Suprapubic skin (tissue), 4 donors: ENCODE data around the gene ZMAT3. TPM values are rescaled to one million over a fixed set of nuclear protein-coding genes. Genes with fewer than 3 reads are reported as not detected.

Experiments
- DNase-seq, 2 donors: peaks; one replicate each; pipeline ENCODE4 v3.0.0-alpha.2; 2019; ENCODE audit warnings: low spot score in 2 of 2
- H3K27ac ChIP-seq: fragments of 200-600 bp; sonication (generic); one replicate; pipeline ENCODE4 v1.5.1; 2019
- H3K27me3 ChIP-seq: fragments of 200-600 bp; sonication (generic); one replicate; pipeline ENCODE4 v1.5.1; 2019
- H3K36me3 ChIP-seq: fragments of 200-600 bp; sonication (generic); one replicate; pipeline ENCODE4 v1.5.1; 2019
- H3K4me1 ChIP-seq: fragments of 200-600 bp; sonication (generic); one replicate; pipeline ENCODE4 v1.5.1; 2019
- H3K4me3 ChIP-seq: fragments of 200-600 bp; sonication (generic); one replicate; pipeline ENCODE4 v1.5.1; 2019; ENCODE audit warnings: mild to moderate bottlenecking
- H3K9me3 ChIP-seq: fragments of 200-600 bp; sonication (generic); one replicate; pipeline ENCODE4 v1.5.1; 2019
- CTCF ChIP-seq, 2 donors: fragments of 200-600 bp in 1 of 2; fragments of 450-650 bp in 1 of 2; sonication (generic) in 1 of 2; IDR thresholded peaks; one replicate each; pipeline ENCODE4 v1.5.1; 2016 to 2019; ENCODE audit warnings: antibody characterized with exemption in 2 of 2, mild to moderate bottlenecking in 1 of 2, moderate library complexity in 1 of 2
- EP300 ChIP-seq: sonication (generic); formaldehyde crosslinking; IDR thresholded peaks from one replicate; pipeline ENCODE4 v1.6.1; 2017; ENCODE audit warnings: antibody characterized with exemption
- POLR2A ChIP-seq, 2 donors: fragments of 450-650 bp; IDR thresholded peaks; one replicate each; pipeline ENCODE4 v1.6.1; 2017; ENCODE audit warnings: antibody characterized with exemption in 2 of 2, mild to moderate bottlenecking in 2 of 2, moderate library complexity in 2 of 2
- POLR2AphosphoS5 ChIP-seq, 3 donors: sonication (generic); formaldehyde crosslinking; IDR thresholded peaks; one replicate each; pipeline ENCODE4 v1.6.1; 2017; ENCODE audit warnings: antibody characterized with exemption in 3 of 3
- WGBS: methylation state at CpG from one replicate; pipeline ENCODE4 v1.1.5; 2018; 5-methylcytosine and 5-hydroxymethylcytosine counted together
- total RNA-seq, 4 donors: library from RNA; depleted of rRNA; stranded (reverse); fragments of >200 nt; gene quantifications; one replicate each; pipeline ENCODE4 v1.1.0, GENCODE V29; 2016

The ZMAT3 gene
- total RNA-seq, 4 donors from 2014 or later = 11.3 to 13.5 (median 12.0) TPM

- H3K27me3 ChIP-seq = no peaks in the 10 kb centered on the region
- H3K4me1 ChIP-seq = peaks cover under 1% of the 10 kb centered on the region
- H3K27ac ChIP-seq = no peak overlapping the region
- no peak for DNase-seq
- no peak overlapping the region for H3K4me3 ChIP-seq
- TF ChIP-seq EP300 (no peak), POLR2AphosphoS5 (IDR thresholded peaks at IDR 0.05) (no peak), CTCF (IDR thresholded peaks at IDR 0.05) (no peak), POLR2A (IDR thresholded peaks at IDR 0.05) (no peak)
- WGBS = 17% methylated on average over 1 of the region's 1 CpG
- no peaks in the 10 kb centered on the region for H3K36me3 ChIP-seq
- H3K9me3 ChIP-seq = no peaks in the 10 kb centered on the region
Observed at GRCh38 chr3:179105881-179106280, 34.3 kb upstream of the ZMAT3 start.

GRCh38 chr3:179100652-179101051, 29.0 kb upstream of the ZMAT3 start:
- TF ChIP-seq POLR2AphosphoS5 (IDR thresholded peaks at IDR 0.05) (no peak), CTCF (IDR thresholded peaks at IDR 0.05) (no peak), POLR2A (IDR thresholded peaks at IDR 0.05) (no peak), EP300 (no peak)
- Histone ChIP-seq H3K27ac (no peak overlapping the region), H3K4me1 (peaks cover 4% of the 10 kb centered on the region), H3K36me3 (no peaks in the 10 kb centered on the region), H3K4me3 (no peak overlapping the region), H3K27me3 (no peaks in the 10 kb centered on the region), H3K9me3 (no peaks in the 10 kb centered on the region)
- DNase-seq = no peak

- Histone ChIP-seq H3K36me3 (no peaks in the 10 kb centered on the region), H3K4me3 (no peak overlapping the region), H3K4me1 (peaks cover 4% of the 10 kb centered on the region), H3K27ac (no peak overlapping the region), H3K9me3 (no peaks in the 10 kb centered on the region), H3K27me3 (no peaks in the 10 kb centered on the region)
- WGBS = 66% methylated on average over 7 of the region's 7 CpGs
- no peak for DNase-seq
- TF ChIP-seq CTCF (IDR thresholded peaks at IDR 0.05) (no peak), POLR2AphosphoS5 (IDR thresholded peaks at IDR 0.05) (no peak), EP300 (no peak), POLR2A (IDR thresholded peaks at IDR 0.05) (no peak)
Observed at GRCh38 chr3:179098388-179099077, 26.9 kb upstream of the ZMAT3 start.

GRCh38 chr3:179093807-179094206, 22.2 kb upstream of the ZMAT3 start:
- Histone ChIP-seq H3K9me3 (no peaks in the 10 kb centered on the region), H3K27ac (no peak overlapping the region), H3K4me1 (no peaks in the 10 kb centered on the region), H3K36me3 (no peaks in the 10 kb centered on the region), H3K27me3 (no peaks in the 10 kb centered on the region), H3K4me3 (no peak overlapping the region)
- DNase-seq = no peak
- 100% methylated on average over 1 of the region's 1 CpG for WGBS
- TF ChIP-seq CTCF (IDR thresholded peaks at IDR 0.05) (no peak), POLR2AphosphoS5 (IDR thresholded peaks at IDR 0.05) (no peak), EP300 (no peak), POLR2A (IDR thresholded peaks at IDR 0.05) (no peak)

GRCh38 chr3:179091113-179091512, 19.5 kb upstream of the ZMAT3 start:
- Histone ChIP-seq H3K36me3 (no peaks in the 10 kb centered on the region), H3K4me3 (no peak overlapping the region), H3K9me3 (no peaks in the 10 kb centered on the region), H3K4me1 (no peaks in the 10 kb centered on the region), H3K27me3 (no peaks in the 10 kb centered on the region), H3K27ac (no peak overlapping the region)
- no peak for DNase-seq
- TF ChIP-seq EP300 = no peak
- TF ChIP-seq POLR2A (IDR thresholded peaks at IDR 0.05) = no peak
- no peak for TF ChIP-seq POLR2AphosphoS5 (IDR thresholded peaks at IDR 0.05)
- TF ChIP-seq CTCF (IDR thresholded peaks at IDR 0.05) = no peak
